A375 (cell line): ENCODE data around the gene ETV3. TPM values are rescaled to one million over a fixed set of nuclear protein-coding genes. Genes with fewer than 3 reads are reported as not detected.

ENCODE experiments used
- total RNA-seq: library from RNA; depleted of rRNA; stranded (reverse); fragments of >200 nt; shearing (Covaris generic); gene quantifications from 2 replicates; pipeline ENCODE4 v1.2.3, GENCODE V29; 2014; rRNA removed

ETV3 gene
- total RNA-seq: 30.1 and 33.1 TPM in 2 replicates

DNA sequence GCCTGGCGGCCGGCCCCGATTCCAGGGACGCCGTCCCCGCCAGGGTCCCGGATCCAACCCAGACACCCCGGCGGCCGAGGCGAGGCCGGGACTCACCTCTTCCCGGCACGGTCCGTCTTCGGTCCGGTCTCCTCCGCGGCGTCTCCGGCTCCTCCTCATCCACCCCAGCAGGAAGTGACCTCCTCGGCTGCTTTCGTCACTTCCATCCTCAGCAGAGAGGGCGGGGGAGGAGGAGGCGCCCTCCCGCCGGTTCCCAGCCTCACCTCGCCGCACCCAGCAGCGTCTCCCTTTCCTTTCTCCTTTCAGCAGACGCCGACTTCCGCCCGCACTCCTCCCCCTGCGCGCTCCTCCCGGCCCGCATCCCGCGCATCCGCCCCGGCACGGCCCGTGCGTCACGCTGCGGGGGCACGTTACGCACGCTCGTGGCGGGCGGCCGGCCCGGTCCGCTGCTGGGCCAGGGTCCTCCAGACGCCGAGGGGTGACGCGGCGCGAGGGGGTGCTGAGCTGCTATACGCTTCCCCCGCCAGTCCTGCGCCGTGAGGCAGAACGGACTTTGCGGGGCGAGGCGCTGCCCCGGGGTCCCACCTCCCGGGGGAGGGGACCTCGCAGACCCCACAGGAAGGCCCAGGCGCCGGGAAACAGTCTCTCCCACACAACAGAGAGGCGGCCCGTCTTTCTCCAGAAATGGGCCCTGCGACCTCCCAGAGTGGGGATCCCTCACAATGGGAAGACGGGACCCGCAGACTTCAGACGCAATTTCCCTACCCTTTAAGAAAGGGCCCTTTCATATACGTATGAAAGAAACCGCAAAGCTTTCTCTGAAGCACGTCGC, at the start of gene ETV3:
Gene ETV3, minus strand, starts transcription at position 176 of the 832 bp plus-strand sequence. CDS start 2,043 bp downstream, outside the sequence.

DNA sequence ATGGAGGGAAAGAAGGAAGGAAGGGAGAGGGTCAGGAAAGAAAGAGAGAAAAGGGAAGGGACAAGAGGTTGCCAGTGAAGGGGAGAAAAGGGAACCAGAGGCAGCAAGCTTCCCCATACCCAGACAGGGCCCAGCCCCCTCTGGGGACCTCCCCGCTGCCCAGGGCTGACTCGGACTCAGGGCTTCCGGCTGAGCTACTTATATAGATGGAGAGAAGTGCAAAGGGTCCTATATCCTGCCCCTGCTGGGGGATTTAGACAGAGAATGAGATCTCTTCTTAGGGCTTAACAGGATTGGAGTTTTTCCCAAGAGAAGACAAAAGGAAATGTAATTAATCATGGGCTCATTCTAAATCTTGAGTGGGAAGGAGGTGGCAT, 38.6 kb downstream of the ETV3 start, which contains the start of gene ETV3L:
Gene ETV3L, minus strand, starts transcription at position 176 of the 377 bp plus-strand sequence. CDS start 285 bp downstream, outside the sequence.

Other genes with a start within 250 kb of the ETV3 start
- gene PEAR1, start 244.7 kb downstream of the ETV3 start, total RNA-seq: 0.49 and 1.7 TPM in 2 replicates
- not detected in 2 replicates for gene LRRC71, start 217.8 kb downstream of the ETV3 start, total RNA-seq
- 35.0 and 50.0 TPM in 2 replicates for gene ARHGEF11, start 92.7 kb downstream of the ETV3 start, total RNA-seq
- gene ETV3L, start 38.6 kb downstream of the ETV3 start, total RNA-seq: not detected in 2 replicates